ENCODE data around the gene ATP10B.

Gene ATP10B

DNA sequence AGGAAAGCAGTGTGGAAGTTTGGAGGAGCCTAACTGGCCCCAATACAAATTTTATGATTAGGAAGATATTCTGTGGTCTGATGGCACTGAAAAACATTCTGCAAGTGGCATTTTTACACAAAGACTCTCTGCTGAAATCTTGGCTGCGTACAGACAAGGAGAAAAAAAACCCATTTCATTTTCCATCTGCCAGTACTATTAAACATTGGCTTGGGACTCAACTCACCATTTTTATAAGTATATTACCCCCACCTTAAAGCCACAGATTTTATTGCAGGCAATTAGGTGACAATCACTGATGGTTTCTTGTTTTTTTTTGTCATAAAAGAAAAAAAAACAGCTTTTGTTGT lies 223.4 kb downstream of the ATP10B start:
- no peak for DNase-seq

DNA sequence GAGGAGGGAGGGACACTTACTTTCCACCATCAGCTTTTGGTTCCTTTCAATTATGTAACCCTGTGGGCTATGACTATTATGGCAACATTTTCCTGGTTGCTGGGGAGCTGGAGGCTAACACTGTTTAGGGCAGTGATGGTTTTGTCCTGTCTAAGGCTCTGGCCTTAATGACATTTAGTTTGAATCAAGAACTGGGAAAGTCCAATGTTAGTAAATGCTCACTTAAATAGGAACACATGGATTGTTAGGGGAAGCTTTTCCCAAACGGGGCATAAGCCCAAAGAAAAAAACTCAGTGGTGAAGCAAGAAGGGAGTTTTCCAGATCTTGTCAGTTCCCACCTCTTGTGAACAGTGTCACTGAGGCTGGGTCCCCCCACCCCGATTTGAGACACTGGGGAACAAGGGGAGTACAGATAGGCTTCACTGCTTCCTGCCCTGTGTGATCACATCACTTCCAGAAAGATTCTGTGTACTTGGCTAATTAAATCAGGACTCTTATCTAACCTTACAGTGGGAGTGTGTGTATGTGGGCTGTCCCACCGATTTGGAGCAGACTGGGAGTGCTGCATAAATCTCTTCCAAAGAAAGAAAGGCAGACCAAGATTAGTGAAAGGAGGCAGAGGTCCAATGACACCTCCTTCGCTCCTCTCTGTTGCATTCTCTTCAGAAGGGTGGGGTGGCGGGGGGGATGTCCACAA lies 223.9 kb downstream of the ATP10B start:
- no peak for DNase-seq

DNA sequence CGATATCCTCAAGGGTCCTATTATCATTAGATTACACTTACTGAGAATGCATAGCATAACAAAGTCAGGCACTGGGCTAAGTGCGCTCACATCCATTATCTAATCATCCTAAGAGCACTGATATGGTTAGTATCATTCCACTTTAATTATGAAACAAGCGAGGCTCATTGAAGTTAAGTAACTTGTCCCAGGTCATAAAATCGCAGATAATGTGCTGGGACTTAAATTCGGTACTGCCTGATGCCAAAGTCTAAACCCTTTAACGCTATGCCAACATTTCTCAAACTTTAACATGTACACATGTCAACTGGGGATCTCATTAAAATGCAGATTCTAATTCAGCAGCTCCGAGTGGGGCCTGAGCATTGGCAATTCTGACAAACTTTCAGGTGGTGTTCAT lies 225.7 kb downstream of the ATP10B start:
- DNase-seq: no peak

DNA sequence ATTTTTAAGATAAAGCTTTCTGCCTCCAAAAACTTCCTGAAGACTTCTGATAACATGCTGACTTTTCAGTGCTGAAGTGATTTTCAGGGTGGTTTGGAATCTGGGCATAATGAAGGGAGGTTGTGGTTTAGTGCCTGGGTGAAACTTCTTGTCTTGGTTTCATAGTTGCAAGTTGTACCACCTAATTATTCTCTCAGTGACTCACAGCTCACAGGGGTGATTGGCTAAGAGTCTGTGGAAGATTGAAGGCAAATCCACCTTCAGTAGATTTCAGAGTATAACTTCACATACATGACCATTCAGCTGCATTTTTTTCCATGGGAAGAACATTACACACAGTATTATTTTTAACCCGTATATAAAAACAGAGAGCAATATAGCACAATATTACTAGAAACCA lies 230.5 kb downstream of the ATP10B start:
- DNase-seq: no peak

DNA sequence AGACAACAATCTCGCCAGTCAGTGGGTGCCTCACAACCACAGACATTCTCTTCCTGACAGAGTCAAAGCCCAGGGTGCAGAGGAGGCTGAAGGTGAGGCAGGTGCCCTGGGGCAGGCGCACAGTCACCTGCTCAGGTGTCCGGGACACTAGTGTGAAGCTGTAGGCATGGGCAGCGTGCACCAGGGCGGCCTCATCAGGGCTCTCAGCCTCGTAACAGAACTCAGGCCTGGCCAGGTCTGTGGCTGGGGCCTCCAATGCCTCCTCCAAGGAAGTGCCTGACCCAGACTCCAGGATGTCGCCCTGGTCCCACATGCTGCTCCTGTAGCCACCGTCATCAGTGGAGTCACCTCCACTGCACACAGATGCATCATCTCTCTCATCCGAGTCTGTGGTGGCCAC lies 231.6 kb downstream of the ATP10B start:
- DNase-seq: no peak

DNA sequence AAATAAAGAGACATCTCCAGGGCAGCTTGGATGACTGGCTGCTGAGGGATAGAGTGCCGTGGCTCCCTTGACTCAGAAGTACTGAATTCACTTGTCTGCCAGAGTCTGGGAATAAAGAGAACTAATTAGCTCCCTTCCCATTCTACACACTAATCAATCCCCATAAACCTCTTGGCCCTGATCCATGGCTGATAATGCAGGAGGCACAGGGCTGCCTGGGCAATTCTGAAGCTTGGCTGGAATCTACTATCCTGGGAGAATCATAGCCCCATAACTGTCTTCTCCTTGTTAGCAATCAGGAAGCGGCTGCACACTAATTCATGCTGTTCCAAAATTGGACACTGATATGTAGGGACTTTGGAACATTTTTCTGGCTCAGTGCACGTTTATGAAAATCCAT lies 232.6 kb downstream of the ATP10B start:
- no peak for DNase-seq

DNA sequence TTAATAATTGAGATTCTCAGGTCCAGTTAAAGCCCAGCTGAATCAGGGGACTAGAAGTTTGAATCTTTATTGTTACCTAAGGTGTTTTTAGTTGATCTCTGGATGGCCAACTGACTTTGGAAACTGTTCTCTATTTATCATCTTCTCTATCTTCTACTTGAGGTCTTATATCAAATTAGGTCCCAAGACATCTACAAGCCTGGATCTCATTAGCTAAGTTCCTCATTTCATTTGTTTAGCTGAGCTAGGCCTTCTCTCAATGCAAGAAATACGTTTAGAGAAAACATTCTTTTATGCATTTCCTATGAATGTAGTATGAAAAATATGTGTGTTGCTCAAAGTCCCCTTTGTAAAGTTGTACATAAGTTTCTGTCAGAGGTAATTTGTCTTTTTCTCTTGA lies 233.7 kb downstream of the ATP10B start:
- no peak for DNase-seq

DNA sequence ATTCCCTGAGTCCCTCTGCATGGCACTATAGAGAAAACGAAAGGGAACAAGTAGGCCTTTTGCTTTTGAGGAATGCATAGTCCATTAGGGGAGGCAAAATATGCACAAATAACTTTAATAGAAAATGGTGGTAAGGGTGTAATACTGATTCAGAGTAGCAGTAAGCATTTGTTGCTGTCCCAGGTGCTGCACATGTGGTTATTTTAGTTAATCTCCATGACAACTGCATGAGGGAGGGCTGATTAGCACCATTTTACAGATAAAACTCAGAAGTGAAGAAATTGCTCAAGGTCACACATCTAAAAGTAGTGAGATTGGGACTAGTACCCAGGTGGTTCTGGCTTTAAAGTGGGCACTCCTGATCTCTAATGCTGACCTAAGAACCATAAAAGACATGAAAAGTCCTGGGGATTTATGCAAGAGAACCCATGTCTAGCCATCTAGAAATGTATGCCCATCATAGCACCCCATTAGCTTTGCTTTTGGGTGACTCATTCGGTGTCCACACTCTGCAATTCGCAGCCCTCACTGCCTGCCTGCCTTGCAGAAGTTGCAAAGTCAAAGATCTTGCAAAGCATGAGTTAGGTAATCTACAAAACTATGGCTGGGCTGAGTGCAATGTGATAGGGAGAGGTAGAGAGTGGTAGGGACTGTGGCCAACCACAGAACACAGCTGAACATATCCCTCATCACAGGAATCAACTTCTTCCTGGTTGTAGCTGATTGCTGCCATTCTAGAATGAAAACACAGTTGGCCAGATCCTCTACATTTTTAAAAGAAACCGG lies 235.1 kb downstream of the ATP10B start:
- DNase-seq: no peak

DNA sequence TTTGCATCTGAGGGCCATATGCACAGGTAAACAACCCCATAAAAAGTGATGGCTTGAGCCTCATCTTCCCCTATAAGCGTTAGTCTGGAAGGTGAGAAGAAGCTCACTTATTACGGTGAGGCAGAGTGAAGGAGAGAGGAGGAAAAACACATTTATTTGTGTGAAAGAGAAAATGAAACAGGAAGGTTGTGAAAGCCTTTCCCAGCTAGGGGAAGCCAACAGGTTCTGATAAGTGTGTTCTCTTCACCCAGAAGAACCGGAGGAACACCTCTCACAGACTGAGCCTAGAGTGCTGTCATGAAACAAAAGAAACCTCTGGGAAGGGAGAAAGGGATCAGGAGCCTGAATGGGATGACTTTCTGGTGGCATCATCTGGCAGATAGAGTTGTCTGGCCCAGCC lies 237.9 kb downstream of the ATP10B start:
- DNase-seq: no peak

DNA sequence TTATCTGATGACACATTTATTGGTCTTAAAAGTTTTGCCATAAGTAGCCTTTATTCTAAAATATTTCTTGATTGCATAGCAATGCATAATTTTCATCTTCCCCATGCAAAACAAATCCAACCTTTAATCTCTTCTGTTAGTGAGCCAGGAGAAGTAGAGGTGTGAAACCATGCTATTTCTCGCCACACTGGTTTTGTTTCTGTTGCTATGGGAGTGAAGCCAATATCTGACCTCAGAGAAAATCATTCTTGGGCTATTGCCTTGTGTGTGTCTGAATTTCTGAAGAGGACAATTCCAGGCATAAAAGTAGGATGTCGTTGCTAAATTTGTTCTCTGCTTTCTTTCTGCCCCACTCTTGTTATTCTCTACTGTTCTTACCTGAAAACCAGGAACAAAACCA lies 246.7 kb downstream of the ATP10B start:
- no peak for DNase-seq

DNA sequence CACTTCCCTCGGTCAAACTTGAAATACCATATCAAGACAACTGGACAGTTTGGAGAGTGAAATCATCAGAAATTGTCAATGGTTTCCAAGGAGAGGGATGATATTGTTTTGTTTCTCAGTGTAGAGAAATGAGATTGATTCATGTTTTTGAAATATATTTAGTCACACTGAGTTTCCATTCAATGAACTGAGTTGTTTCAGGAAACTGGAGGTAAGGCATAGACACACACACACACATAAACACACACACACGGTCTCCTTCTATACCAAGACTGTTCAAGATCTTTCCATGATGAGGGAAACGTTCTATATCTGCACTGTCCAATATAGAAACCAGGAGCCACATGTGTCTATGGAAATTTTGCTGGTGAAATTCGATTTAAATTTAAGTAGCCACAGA lies 247.5 kb downstream of the ATP10B start:
- DNase-seq: no peak

DNA sequence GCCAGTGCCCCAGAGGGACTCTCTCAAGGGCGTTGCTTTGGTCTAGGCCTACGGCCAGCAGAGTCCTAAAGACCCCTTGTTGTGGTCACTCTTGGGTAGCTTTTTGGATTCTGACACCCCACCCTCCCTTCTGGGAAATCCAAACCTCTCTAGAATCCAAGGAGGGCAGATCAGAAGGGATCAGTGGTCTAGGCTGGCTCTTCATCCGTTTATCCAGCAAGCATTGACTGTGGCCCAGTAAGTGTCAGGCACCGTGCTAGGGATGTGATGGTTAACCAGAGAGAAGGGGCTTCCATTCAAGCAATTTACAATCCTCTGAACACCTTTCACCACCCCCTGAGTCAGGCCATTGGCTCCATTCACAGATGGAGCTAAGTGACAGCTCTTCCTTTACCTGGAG lies 249.3 kb downstream of the ATP10B start:
- no peak for DNase-seq

DNA sequence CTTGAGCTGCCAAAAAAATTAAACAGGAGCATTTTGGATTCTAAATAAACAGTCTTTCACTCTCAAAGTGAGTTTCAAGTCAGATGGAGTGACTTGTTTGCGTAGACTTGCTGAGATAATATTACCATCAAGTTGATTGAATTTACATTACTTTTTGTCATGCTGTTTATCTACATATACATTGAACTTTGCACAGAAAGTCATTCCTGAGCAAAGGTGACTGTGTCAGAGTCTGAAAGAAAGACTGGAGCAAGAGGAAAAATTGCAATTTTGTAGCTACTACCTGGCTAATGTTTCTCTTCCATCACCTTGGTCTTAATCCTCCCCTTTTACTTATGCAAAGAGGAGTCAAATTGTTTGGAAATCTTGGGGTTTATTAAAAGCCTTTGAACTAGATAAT lies 251.0 kb downstream of the ATP10B start:
- DNase-seq: no peak

DNA sequence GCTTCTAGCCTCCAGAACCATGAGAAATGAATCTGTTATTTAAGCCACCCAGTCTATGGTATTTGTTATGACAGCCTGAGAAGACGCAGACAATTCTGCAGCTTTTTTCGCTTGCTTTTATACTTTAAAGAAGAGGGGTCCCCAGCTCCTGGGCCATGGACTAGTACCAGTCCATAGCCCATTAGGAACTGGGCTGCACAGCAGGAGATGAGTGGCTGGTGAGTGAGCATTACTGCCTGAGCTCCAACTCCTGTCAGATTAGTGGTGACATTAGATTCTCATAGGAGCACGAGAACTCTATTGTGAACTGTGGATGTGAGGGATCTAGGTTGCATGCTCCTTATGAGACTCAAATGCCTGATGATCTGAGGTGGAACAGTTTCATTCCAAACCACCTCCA lies 278.7 kb downstream of the ATP10B start:
- DNase-seq: no peak

DNA sequence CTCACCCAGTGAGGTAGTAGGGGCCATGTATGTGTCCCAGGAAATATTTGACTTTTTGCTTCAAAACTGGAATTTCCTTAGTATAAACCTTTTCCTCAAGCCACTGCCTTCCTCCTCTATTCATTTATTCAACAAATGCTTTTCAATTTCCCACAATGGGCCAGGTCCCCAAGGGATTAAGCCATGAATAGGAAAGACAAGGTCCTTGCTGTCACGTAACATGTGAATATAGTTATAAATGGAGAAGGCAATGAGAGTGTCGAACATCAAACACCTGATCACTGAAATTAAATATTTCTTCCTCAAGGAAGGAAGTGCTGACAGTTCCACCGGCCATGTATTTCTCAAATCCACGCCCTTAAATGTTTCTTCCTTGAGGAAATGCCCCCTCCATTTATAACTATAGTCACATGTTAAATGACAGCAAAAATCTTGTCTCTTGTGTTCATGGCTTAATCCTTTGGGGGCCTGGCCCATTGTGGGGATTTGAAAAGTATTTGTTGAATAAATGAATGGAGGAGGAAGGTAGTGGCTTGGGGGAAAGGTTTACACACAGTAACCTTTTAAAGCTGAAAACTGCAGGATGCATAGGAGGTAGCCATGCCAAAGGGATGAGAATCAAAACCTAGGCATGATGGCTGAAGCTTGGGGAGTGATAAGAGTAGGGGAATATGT lies 284.8 kb downstream of the ATP10B start:
- DNase-seq: no peak

DNA sequence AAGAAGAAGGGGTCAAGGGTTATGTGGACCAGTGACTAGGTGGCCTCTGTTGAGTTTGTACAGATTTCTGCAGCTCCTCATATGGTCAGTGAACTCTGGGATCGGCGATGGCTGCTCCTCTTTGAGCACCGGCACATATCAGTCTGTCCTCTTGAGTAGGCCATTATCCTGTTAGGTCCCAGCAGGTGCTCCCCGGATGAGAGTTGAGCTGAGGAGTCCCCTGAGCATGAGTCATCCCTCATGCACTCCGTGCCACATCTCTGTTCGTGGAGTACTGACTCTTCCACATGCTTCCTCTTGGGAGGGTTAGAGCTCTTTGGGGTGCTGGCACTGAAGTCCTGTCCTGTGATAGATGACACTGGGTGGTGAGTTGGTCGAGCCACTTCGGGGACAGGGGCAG lies 286.6 kb downstream of the ATP10B start:
- no peak for DNase-seq

DNA sequence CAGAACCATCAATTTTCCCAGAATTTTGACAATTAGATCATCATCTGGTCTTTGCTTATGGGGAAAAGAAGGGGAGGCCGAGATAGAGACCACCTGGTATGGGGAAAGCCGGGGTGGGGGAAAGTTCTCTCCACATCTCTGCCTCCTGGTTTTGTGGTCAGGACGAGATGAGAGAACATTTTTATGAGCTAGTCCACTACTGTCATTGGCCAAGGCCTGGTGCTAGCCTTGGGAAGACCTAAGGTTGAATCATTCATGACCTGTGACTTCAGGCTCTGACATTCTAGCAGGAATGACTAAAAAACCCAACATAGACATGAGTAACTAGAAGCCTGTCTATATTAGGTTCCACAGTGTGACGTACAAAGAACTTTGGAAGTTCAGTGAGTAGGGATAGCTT lies 295.2 kb downstream of the ATP10B start:
- no peak for DNase-seq

DNA sequence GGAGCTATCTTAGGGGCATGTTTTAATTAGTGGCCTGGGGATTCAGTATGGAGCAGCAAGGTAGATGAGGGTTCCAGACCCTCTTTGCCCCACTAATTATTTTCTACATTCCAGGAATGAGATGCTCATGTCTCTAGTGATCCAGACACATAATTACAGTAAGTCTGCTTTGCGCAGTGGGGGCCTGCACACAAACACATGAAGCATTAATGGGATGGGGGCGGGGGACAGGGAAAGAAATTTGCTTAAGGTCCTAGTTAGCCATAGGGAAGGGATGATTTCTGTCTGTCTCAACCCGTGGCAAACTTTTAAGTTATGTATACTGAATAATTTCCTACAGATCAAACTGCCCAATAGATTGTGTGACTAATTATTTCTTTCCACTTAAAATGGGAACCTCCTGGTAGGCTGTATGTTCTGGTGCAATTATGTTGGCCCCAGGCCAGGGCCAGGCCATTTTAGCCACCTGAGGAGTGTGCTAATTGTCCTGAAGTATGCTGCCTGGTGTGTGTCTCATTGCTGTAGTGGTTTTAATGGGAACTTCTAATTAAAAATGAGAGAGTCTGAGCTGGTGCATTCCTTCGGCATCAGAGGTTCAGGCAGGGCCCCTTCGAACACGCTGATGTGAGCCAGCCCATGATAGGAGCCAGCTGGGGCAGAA lies 295.9 kb downstream of the ATP10B start:
- DNase-seq: no peak

DNA sequence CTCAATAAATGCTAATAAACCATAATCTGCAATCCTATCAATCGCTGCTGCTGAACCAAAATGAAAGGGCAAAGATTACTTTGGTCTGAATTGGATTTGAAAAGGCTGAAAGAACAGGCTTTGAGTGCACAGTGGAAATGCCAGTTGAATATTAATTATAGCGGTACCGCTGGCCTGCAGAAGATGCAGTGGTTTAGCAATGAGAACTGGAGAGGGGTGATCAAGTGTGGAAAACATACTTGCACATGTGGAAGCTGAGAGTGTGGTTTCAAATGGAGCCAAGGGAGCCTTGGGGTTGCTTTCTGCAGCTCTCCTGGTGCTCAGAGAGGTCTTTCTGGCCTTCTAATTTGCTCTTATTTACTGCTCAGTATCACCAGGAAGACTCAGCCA lies 296.4 kb downstream of the ATP10B start:
- no peak for DNase-seq

DNA sequence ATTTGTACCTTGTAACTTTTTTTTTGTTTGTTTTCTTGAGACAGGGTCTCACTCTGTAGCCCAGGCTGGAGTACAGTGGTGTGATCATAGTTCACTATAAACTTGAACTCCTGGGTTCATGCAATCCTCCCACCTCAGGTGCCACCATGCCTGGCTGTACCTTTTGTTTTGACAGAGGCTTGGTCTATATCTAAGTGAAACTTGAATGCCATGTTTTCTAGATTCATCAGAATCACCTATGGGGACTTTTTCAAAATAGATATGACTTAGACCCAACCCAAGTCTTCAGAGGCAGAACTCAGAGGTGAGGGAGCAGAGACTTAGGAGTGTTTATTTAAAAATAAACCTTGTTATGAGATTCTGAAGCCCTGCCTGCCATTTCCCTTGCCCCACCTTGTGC lies 301.9 kb downstream of the ATP10B start:
- no peak for DNase-seq

DNA sequence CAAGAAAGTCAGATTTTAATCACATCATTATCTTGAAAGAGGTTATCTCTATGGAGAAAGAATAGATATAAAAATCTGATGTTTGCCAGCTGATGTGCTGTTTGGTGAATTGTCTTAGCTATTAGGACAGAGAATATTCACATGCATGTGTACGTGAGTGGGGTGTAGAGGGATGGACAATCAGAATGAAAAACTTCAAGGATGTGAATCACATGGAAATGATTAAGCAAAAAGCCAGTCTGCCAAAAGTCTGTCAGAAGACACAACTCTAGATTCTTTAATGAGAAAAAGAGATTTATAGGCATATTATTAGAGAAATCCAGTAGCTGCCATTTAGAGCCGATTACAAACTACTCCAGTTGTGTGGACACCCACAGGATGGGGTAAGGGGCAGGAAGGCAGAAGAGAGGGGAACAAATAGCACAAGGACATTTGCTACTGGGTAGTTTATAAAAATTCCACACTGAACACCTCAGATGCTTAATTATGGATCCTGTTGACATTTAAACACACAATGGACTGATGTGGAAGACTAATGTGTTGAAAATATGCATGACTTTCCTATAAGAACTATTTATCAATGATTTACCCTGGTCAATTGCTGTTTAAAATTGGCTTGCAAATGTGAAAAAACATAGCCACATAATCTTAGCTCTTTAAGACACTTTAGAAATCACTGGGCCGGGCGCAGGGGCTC lies 302.9 kb downstream of the ATP10B start:
- no peak for DNase-seq

DNA sequence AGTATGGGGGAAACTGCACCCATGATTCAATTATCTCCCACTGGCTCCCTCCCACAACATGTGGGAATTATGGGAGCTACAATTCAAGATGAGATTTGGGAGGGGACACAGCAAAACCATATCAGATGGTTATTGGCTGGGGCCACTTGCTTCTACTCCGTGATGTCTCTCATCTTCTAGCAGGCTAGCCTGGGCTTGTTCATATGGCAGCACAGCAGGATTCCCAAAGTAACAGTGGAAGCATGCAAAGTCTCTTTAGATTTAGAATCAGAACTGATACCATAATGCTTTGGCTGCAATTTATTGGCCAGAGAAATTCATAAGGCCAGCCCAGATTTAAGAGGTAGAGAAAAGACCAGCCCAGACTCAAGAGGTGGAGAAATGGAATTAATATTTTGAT lies 304.1 kb downstream of the ATP10B start:
- no peak for DNase-seq

DNA sequence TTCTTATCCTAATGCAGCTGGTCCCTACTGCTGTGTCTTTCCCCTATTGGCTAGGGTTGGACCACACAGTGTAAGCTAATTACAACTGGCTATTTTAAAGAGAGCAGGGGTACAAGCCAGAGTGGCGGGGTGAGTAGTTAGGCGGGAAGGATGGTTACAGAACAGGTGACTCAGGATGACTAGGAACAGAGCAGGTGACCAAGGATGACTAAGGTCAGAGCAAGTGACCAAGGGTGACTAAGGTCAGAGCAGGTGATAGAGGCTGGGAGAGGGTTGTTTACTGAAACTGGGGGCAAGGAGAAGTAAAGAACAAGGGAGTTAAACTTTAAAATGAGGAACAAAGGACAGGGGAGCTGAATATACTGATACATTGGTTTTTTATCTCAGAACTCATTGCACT lies 304.9 kb downstream of the ATP10B start:
- no peak for DNase-seq

All from activated gamma-delta T cell treated with Interleukin-2 at 50 U/mL for 16 hours (primary cell).